Measurements from ENCODE around the gene GGNBP2.
"Not testable (repeated sequence)": the region's sequence is repeated elsewhere in the genome, so short reads cannot be mapped to it uniquely, and the experiment has no call there.

GGNBP2 gene

GRCh38 chr17:36602030-36602748 lies 57.5 kb downstream of the GGNBP2 start:
- no peak for DNase-seq (ENCODE audit: low read depth in 2 of 2)

- DNase-seq (ENCODE audit: low read depth in 2 of 2) = peak; percentile 54 to 56
Measured at GRCh38 chr17:36602924-36603384, 58.2 kb downstream of the GGNBP2 start.

- DNase-seq (ENCODE audit: low read depth in 2 of 2) = not testable (repeated sequence)
Measured at GRCh38 chr17:36605028-36605427, 60.3 kb downstream of the GGNBP2 start.

GRCh38 chr17:36608280-36608679 lies 63.6 kb downstream of the GGNBP2 start:
- DNase-seq (ENCODE audit: low read depth in 2 of 2) = no peak

- no peak for DNase-seq (ENCODE audit: low read depth in 2 of 2)
Measured at GRCh38 chr17:36608794-36609497, 64.2 kb downstream of the GGNBP2 start.

GRCh38 chr17:36609498-36609862 lies 64.8 kb downstream of the GGNBP2 start:
- DNase-seq (ENCODE audit: low read depth in 2 of 2) = no peak

- no peak for DNase-seq (ENCODE audit: low read depth in 2 of 2)
Measured at GRCh38 chr17:36610474-36610873, 65.8 kb downstream of the GGNBP2 start.

- no peak for DNase-seq (ENCODE audit: low read depth in 2 of 2)
Measured at GRCh38 chr17:36611345-36612072, 66.8 kb downstream of the GGNBP2 start.

GRCh38 chr17:36612323-36612722 lies 67.6 kb downstream of the GGNBP2 start:
- no peak for DNase-seq (ENCODE audit: low read depth in 2 of 2)

- DNase-seq (ENCODE audit: low read depth in 2 of 2) = no peak
Measured at GRCh38 chr17:36613155-36613554, 68.4 kb downstream of the GGNBP2 start.

- no peak for DNase-seq (ENCODE audit: low read depth in 2 of 2)
Measured at GRCh38 chr17:36614081-36614480, 69.4 kb downstream of the GGNBP2 start.

- DNase-seq (ENCODE audit: low read depth in 2 of 2) = no peak
Measured at GRCh38 chr17:36614933-36615332, 70.2 kb downstream of the GGNBP2 start.

- DNase-seq (ENCODE audit: low read depth in 2 of 2) = no peak
Measured at GRCh38 chr17:36616061-36617029, 71.6 kb downstream of the GGNBP2 start.

- no peak for DNase-seq (ENCODE audit: low read depth in 2 of 2)
Measured at GRCh38 chr17:36617773-36618172, 73.1 kb downstream of the GGNBP2 start.

GRCh38 chr17:36623281-36623680 lies 78.6 kb downstream of the GGNBP2 start:
- DNase-seq (ENCODE audit: low read depth in 2 of 2) = no peak

GRCh38 chr17:36625188-36625587 lies 80.5 kb downstream of the GGNBP2 start:
- no peak for DNase-seq (ENCODE audit: low read depth in 2 of 2)

GRCh38 chr17:36627101-36627500 lies 82.4 kb downstream of the GGNBP2 start:
- DNase-seq (ENCODE audit: low read depth in 2 of 2) = no peak

GRCh38 chr17:36628576-36628975 lies 83.9 kb downstream of the GGNBP2 start:
- no peak for DNase-seq (ENCODE audit: low read depth in 2 of 2)

GRCh38 chr17:36629252-36629847 lies 84.6 kb downstream of the GGNBP2 start:
- peak; percentile 60 for DNase-seq (ENCODE audit: low read depth in 2 of 2)

- DNase-seq (ENCODE audit: low read depth in 2 of 2) = no peak
Measured at GRCh38 chr17:36629970-36630502, 85.3 kb downstream of the GGNBP2 start.

GRCh38 chr17:36631022-36631421 lies 86.3 kb downstream of the GGNBP2 start:
- no peak for DNase-seq (ENCODE audit: low read depth in 2 of 2)
